ENCODE results near the gene FBXL3.

Gene FBXL3

DNA sequence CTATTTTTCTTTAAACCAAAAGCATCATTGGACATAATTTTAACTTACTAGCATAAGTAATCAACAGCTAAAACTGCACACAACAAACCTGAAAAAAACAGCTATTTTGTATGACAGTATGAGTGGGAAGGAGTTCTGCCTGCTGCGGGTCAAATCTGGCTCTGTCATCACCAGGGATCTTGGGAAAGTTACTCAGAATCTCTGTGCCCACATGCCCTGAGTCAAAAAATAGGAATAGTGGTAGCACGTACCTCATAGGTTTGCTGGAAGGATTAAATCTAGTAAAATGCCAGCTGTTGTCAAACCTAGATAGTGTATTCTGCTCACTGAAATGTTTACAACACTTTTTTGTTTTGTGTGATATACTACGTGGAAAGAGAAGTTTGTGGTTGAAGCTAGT is 33.9 kb downstream of the FBXL3 start:
- TF ChIP-seq EZH2phosphoT487 (IDR thresholded peaks at IDR 0.05; ENCODE audit: borderline replicate concordance, low read length), result no peak
- TF ChIP-seq, protein P1, sequence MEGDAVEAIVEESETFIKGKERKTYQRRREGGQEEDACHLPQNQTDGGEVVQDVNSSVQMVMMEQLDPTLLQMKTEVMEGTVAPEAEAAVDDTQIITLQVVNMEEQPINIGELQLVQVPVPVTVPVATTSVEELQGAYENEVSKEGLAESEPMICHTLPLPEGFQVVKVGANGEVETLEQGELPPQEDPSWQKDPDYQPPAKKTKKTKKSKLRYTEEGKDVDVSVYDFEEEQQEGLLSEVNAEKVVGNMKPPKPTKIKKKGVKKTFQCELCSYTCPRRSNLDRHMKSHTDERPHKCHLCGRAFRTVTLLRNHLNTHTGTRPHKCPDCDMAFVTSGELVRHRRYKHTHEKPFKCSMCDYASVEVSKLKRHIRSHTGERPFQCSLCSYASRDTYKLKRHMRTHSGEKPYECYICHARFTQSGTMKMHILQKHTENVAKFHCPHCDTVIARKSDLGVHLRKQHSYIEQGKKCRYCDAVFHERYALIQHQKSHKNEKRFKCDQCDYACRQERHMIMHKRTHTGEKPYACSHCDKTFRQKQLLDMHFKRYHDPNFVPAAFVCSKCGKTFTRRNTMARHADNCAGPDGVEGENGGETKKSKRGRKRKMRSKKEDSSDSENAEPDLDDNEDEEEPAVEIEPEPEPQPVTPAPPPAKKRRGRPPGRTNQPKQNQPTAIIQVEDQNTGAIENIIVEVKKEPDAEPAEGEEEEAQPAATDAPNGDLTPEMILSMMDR (IDR thresholded peaks at IDR 0.05; ENCODE audit: low read depth, low read length, poor library complexity, severe bottlenecking), result no peak
- H3K27ac ChIP-seq (ENCODE audit: low read depth, low read length), result no peak overlapping the region

DNA sequence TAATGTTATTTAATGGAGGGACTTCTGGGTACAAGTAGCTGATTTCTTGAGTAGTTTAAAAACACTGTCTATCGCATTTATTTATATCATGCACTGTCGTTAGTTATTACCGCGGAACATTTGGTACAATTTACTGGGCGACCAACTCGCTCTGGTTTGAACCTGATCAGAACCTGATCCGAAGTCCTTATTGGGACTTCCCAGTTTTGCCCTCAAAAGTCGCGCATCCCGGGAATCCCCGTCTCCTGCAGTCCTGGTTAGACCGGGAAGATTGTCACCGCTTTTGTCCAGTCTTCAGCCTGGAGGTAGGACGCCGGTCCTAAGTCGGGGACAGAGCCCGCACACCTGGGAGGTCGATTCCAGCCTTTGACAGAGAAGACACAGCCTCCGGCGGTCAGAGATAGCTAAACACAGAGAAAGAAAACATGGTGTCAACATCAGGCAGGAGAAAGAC is 34.4 kb downstream of the FBXL3 start:
- Histone ChIP-seq H3K27ac (ENCODE audit: low read depth, low read length) (peak overlapping the region; percentile 38; the same call in 1 of the 2 replicates), H3K4me3 (ENCODE audit: low read length) (peak overlapping the region; percentile 84), H3K4me1 (ENCODE audit: control insufficient read depth, low read length) (peaks cover 23% of the 10 kb centered on the region), H3K27me3 (ENCODE audit: control insufficient read depth, low read length) (no peaks in the 10 kb centered on the region), H3K9me3 (ENCODE audit: control insufficient read depth, insufficient read depth, low read length) (no peaks in the 10 kb centered on the region), H3K36me3 (ENCODE audit: control insufficient read depth, low read length) (peaks cover 12% of the 10 kb centered on the region), H3K79me2 (ENCODE audit: control insufficient read depth, low read length) (peaks cover 20% of the 10 kb centered on the region), H4K20me1 (ENCODE audit: control insufficient read depth, insufficient read depth, low read depth, low read length) (no peaks in the 10 kb centered on the region), H3K9me2 (replicated peaks; ENCODE audit: control insufficient read depth, low read length) (no peaks in the 10 kb centered on the region), H3K4me2 (ENCODE audit: low read length) (peak overlapping the region; percentile 91), H3F3A (ENCODE audit: control insufficient read depth, insufficient read depth) (no peaks in the 10 kb centered on the region)
- TF ChIP-seq, protein P1 (IDR thresholded peaks at IDR 0.05; ENCODE audit: low read depth, low read length, poor library complexity, severe bottlenecking), result no peak
- no peak for TF ChIP-seq EZH2phosphoT487 (IDR thresholded peaks at IDR 0.05; ENCODE audit: borderline replicate concordance, low read length)

More for the DNA sequence above, 33.9 kb downstream of the FBXL3 start:
- peak overlapping the region; percentile 91 for H3K4me2 ChIP-seq (ENCODE audit: low read length)
- no peaks in the 10 kb centered on the region for H3K9me2 ChIP-seq (replicated peaks; ENCODE audit: control insufficient read depth, low read length)
- no peaks in the 10 kb centered on the region for H3K9me3 ChIP-seq (ENCODE audit: control insufficient read depth, insufficient read depth, low read length)
- peaks cover 15% of the 10 kb centered on the region for H3K36me3 ChIP-seq (ENCODE audit: control insufficient read depth, low read length)
- H4K20me1 ChIP-seq (ENCODE audit: control insufficient read depth, insufficient read depth, low read depth, low read length), result no peaks in the 10 kb centered on the region
- H3F3A ChIP-seq (ENCODE audit: control insufficient read depth, insufficient read depth), result no peaks in the 10 kb centered on the region
- peaks cover 23% of the 10 kb centered on the region for H3K4me1 ChIP-seq (ENCODE audit: control insufficient read depth, low read length)
- H3K4me3 ChIP-seq (ENCODE audit: low read length), result peak overlapping the region; percentile 84
- no peaks in the 10 kb centered on the region for H3K27me3 ChIP-seq (ENCODE audit: control insufficient read depth, low read length)
- H3K79me2 ChIP-seq (ENCODE audit: control insufficient read depth, low read length), result peaks cover 20% of the 10 kb centered on the region

DNA sequence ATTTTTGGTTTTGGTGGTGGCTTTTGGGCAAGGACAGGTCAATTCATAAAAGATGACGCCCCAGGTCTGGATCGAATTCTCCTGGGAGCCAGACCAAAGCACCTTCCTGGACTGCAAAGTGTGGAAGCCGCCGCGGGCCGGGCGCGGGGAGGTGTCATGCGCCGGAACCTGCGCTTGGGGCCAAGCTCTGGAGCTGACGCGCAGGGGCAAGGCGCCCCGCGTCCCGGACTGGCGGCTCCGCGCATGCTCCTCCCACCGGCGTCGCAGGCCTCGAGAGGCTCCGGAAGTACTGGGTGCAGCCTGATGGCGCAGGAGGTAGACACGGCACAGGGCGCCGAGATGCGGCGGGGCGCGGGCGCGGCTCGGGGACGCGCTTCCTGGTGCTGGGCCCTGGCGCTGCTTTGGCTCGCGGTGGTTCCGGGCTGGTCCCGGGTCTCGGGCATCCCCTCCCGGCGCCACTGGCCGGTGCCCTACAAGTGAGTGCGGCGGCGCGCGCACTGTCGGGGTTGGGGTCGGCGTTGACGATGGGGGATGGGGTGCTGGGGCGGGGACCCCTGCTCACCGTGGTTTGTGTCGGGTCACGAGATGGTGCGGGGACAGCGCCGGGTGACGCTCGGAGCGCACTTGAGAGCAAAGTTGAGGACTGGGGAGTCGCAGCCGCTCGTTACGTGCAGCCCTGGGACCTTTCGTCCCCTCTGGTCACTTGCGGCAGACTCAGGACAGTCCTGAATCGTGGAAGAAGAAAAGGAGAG is 35.0 kb downstream of the FBXL3 start, which contains the start of gene CLN5:
TSS of gene CLN5 (plus strand) at position 286 of the 752 bp plus-strand sequence. CDS start at position 304, 18 bp downstream.
- no peaks in the 10 kb centered on the region for H3F3A ChIP-seq (ENCODE audit: control insufficient read depth, insufficient read depth)
- H3K36me3 ChIP-seq (ENCODE audit: control insufficient read depth, low read length), result peaks cover 12% of the 10 kb centered on the region
- TF ChIP-seq EZH2phosphoT487 (IDR thresholded peaks at IDR 0.05; ENCODE audit: borderline replicate concordance, low read length), result no peak
- TF ChIP-seq, protein P1 (IDR thresholded peaks at IDR 0.05; ENCODE audit: low read depth, low read length, poor library complexity, severe bottlenecking), result no peak
- peaks cover 20% of the 10 kb centered on the region for H3K79me2 ChIP-seq (ENCODE audit: control insufficient read depth, low read length)
- H3K4me3 ChIP-seq (ENCODE audit: low read length), result peak within 1 kb of the TSS; percentile 84
- peaks cover 23% of the 10 kb centered on the region for H3K4me1 ChIP-seq (ENCODE audit: control insufficient read depth, low read length)
- no peaks in the 10 kb centered on the region for H4K20me1 ChIP-seq (ENCODE audit: control insufficient read depth, insufficient read depth, low read depth, low read length)
- H3K4me2 ChIP-seq (ENCODE audit: low read length), result peak within 1 kb of the TSS; percentile 91
- H3K9me3 ChIP-seq (ENCODE audit: control insufficient read depth, insufficient read depth, low read length), result no peaks in the 10 kb centered on the region
- no peaks in the 10 kb centered on the region for H3K27me3 ChIP-seq (ENCODE audit: control insufficient read depth, low read length)
- H3K27ac ChIP-seq (ENCODE audit: low read depth, low read length), result peak within 1 kb of the TSS; percentile 38
- H3K9me2 ChIP-seq (replicated peaks; ENCODE audit: control insufficient read depth, low read length), result no peaks in the 10 kb centered on the region
